ENCODE measurements around the gene TINCR.
"Not testable (repeated sequence)": the region's sequence is repeated elsewhere in the genome, so short reads cannot be mapped to it uniquely, and the experiment has no call there.

Gene TINCR

DNA sequence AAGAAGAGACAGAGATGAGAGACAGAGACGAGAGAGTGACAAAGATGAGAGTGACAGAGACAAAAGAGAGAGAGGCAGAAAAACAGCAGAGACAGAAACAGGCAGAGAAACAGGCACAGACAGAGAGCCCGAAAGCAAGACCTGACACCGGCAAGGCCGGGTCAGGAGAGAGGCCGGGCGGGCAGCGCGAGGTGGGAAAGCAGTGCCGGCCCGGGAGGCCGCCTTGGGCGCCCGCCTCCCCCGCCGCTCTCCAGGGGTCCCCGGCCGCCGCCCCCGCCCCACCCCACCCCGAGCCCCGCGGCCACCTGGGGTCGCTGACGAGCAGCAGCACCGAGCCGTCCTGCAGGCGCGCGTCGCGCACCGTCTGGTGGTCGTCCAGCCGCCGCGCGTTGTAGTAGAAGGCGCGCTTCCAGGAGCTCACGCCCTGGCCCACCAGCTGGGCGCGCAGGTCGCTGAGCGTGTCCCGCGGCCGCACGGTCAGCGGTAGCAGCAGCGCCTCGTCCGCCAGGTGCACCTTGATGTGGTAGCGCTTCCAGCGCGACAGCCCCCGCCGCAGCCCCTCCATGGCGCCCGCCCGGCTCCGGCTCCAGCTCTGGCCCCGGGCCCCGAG is at the start of gene TINCR:
Gene TINCR, minus strand, starts transcription at position 594 of the 610 bp plus-strand sequence.
- no peak for DNase-seq (ENCODE audit: low spot score)

GRCh38 chr19:5617080-5617479 is 49.3 kb upstream of the TINCR start:
- DNase-seq (ENCODE audit: low spot score): no peak

DNA sequence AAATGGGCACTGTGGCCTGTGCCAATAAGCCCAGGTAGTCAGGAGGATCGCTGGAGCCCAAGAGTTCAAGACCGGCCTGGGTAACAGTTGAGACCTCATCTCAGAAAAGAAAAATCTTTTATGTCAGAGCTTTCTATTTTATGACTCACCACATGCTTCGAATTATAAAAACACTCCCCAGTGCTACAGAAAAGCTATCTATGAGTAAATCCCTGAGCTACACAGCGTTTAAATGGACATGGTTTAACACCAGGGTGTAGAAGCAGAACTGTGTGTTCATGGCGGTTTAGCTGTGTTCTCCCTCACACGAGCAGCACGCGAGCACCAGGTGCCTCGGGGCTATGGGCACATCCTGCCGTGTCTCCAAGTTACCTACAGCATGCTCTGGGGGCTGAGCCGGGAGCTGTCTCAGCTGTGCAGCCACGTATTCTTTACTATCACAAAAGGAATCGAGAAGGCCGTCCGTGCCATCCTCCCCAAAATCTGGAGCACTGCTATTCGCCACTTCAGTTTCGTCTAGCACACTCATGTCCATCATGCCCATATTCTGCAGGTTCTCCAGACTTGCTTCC is 48.1 kb upstream of the TINCR start:
- DNase-seq (ENCODE audit: low spot score): no peak

GRCh38 chr19:5612891-5613865 is 45.4 kb upstream of the TINCR start:
- DNase-seq (ENCODE audit: low spot score): no peak

DNA sequence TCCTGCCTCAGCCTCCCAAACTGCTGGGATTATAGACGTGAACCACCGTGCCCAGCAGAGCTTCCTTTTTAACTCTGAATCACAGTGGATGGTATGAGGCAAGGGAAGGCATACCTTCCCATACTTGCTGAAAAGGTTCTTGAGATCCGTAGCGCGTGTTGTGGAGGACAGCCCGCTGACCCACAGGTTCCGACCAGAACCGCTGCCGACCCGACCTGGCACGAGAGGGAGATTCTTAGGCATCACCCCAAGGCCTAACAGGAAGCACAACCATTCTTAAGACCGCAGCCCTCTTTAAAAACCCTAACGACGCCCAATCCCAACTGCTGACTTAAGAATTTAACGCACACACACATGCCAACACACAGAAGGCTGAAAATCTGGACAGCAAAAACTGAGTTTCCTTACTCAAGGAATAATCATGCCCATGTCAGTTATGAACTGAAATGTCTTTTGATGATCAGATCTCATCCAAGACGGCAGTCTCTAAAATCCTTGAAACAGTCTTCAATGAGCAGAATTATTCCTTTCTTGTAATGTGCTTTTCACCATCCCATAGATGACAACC is 42.2 kb upstream of the TINCR start:
- DNase-seq (ENCODE audit: low spot score): no peak

DNA sequence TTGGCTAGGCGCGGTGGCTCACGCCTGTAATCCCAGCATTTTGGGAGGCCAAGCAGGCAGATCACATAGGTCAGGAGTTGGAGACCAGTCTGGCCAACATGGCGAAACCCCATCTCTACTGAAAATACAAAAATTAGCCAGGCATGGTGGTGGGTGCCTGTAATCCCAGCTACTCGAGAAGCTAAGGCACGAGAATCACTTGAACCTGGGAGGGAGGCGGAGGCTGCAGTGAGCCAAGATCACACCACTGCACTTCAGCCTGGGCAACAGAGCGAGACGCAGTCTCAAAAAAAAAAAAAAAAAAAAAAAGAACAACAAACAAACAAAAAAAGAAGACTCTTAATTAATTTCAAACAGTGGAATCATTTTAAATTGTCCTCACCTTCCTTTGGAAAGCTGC is 41.0 kb upstream of the TINCR start:
- DNase-seq (ENCODE audit: low spot score): not testable (repeated sequence)

DNA sequence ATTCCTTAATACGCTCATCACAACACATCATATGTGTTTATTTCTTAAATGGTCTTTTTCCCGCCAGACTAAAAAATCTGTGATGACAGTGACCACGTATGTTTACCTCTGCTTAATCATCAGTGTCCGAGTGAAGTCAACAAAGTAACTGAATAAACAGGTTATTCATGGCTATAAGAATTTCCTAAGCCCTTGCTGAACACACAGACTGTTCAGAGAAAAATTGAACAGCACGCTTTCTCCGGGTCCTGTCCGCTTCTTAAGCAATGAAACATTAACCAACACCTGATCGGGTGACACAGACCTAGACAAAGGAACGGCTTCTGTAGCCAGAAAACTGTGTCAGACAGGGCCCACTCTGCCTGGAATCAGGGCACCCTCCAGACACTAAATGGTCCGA is 40.5 kb upstream of the TINCR start:
- DNase-seq (ENCODE audit: low spot score): no peak

- no peak for DNase-seq (ENCODE audit: low spot score)
Measured at GRCh38 chr19:5607318-5608275, 39.8 kb upstream of the TINCR start.

DNA sequence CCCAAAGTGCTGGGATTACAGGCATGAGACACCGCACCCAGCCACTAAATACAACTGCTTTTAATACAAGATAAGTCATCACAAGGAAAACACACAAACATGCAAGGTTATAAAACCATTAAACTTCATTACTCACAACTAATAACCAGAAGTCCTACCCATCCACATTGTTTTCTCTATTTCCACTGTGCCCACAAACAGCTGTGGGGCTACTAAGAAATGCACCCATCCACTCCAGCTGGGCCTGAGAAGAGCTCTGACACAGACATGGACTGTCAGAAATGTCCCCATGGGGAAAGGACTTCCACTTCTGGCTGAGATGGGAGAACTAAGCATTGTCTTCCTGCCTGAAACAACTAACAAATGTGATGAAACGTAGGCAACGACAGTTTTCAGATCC is 37.6 kb upstream of the TINCR start:
- no peak for DNase-seq (ENCODE audit: low spot score)

DNA sequence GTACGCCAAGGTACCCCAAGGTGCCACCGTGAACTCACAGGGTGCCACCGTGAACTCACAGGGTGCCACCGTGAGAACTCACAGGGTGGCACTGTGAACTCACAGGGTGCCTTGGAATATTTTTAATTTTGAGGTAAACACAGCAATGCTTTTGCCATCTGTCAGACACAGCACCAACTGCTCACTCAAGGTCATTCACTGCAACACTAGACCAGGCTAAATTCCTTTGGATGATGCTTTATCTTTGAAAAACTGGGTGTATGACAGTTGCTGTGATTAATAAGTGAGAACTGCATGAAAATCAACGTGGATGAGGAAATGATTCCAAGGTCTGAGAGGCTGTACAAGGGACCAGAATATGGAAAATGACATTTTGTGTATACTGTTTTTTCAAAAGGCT is 35.9 kb upstream of the TINCR start:
- DNase-seq (ENCODE audit: low spot score): no peak

GRCh38 chr19:5600797-5601196 is 33.0 kb upstream of the TINCR start:
- no peak for DNase-seq (ENCODE audit: low spot score)

DNA sequence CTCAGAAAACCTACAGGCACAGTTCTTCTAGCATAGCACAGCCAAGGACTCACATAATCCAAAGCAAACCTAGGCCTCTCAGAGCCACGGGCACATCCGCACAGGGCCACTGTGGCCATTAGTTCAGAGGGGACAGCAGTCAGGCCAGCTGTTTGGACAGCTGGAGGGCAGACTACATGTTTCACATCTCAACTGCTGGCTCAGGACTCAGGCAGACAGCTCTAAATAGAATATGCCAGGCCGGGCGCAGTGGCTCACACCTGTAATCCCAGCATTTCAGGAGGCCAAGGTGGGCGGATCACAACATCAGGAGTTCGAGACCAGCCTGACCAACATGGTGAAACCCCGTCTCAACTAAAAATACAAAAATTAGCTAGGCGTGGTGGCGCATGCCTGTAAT is 28.0 kb upstream of the TINCR start:
- no peak for DNase-seq (ENCODE audit: low spot score)

DNA sequence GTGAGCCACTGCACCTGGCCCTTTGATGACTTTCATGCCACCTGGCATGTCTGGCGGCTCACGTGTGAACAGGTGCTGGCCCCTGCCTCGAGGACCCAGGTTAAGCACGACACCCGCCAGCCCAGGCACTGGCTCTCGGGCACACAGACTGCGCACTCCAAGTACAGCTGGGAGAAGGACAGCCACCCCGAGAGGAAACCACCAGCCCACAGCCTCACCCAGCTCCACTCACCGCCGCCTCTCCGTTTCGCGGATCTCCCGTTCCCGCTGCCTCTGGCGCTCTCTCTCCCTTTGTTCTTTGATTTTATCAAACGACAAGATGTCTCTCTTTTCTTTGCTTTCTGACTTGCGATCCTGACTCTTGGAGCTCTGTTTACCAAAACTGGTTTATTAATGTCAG is 27.4 kb upstream of the TINCR start:
- no peak for DNase-seq (ENCODE audit: low spot score)

GRCh38 chr19:5594521-5594950 is 26.8 kb upstream of the TINCR start:
- DNase-seq (ENCODE audit: low spot score): no peak

- no peak for DNase-seq (ENCODE audit: low spot score)
Measured at GRCh38 chr19:5593343-5594255, 25.8 kb upstream of the TINCR start.

DNA sequence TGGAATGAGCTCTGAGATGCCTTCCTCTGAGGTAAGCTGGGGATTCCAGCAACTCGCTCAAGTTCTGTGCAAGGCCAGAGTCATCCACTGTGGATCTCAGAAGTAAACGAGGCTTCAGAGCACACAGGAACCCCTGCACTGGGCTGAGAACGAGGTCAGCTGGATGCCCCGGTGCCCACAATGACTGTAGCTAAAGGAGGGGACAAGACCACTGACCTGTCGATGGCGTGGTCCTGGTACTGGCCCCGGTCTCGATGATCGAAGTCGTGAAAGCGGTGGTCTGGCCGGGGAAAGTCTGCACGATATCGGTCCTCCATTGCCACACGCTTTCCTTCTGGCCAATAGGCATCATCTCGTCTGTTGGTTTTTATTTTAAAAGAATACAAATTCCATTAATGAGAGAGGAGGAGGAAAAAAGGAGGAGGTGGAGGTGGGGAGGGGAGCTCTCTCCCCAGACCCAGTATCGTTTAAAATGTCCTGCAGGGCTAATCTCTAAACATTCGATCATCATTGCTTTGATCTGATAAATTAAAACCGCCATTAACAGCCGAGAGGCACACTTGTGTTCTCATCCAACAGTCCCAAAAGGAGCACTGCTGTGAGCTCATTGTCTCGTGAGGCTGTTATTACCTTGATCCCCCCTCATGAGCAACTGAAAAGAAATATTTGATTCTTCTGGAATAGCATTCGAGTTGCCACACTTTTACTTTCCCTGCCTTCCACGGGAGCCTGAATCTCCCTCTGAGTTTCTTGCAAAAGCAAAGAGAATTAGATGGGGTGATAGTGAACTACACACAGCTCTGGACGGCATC is 25.0 kb upstream of the TINCR start:
- no peak for DNase-seq (ENCODE audit: low spot score)

DNA sequence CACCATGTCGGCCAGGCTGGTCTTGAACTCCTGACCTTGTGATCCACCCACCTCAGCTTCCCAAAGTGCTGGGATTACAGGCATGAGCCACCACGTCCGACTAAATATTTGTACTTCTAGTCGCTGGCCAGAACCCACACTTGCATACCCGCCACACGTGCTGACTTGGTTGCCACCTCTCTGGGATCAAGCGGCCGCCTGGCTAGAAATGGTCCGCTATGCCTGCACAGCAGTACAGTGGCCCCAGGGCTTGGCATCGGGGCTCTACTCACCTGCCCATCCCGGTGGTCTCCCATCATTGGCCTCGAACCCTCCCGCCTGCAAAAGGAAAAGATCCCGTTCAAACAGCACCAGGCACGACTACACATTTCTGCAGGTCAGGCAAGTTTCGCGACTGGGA is 23.7 kb upstream of the TINCR start:
- no peak for DNase-seq (ENCODE audit: low spot score)

DNA sequence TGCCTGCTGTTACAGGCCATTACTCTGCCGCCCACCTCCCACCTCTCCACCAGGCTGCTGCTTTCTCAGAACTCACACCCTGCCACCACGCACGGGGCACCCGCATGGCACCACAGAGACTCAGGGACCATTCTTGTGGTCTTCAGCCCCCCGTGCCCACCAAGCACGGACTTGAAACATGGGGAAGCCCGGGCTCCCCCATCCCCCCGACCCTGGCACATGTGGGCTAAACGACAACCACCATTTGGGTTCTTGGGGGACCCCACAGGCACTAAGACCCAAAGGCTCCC is 23.1 kb upstream of the TINCR start:
- no peak for DNase-seq (ENCODE audit: low spot score)

DNA sequence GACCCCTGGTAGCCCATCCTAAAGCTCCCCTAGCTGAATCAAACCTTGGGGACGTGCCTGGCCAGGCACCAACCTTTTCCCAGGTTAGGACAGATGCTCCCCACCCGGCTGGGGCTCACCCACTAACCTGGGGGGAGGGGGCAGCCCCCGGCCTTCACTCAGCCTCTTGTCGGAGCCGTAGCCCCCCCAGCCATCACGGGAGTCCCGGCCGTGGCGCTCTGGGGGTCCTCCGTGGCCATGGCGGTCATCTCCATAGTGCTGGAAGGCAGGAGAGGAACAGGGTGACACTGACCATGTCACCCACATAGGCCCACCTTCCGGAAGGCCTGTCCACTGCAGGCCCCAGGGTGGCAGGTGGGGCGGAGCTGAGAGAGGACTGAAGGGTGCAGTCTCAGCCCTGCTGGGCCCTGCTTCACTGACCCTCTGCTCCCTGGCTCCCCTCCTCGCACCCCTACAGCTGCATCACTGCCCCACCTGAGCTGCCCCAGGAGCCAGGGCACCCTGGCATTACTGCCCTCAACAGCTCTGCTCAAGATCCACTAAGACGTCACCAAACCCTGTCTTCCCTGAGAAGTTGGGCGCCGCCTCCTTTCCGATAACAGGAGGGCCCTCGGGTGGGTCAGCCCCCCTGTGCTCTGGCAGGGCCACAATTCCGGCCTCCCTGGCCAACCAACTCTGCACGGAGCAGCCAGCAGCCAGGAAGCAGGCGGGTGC is 22.6 kb upstream of the TINCR start:
- DNase-seq (ENCODE audit: low spot score): no peak

Data from LoVo (cell line).